ENCODE results near the gene HMGN3. TPM values are rescaled to one million over a fixed set of nuclear protein-coding genes. Genes with fewer than 3 reads are reported as not detected.
A peak's percentile ranks its signal among the peaks of the same experiment; 100 is the strongest.

The HMGN3 gene
- total RNA-seq, 1 donor: 13.4 TPM

- peak overlapping the region; percentile 99 for H3K4me2 ChIP-seq (ENCODE audit: insufficient read depth, low read length)
- peaks cover 18% of the 10 kb centered on the region for H3K79me2 ChIP-seq (ENCODE audit: insufficient read depth, low read length)
- no peaks in the 10 kb centered on the region for H3K36me3 ChIP-seq (ENCODE audit: insufficient read depth, low read length)
- no peak for TF ChIP-seq CTCF (IDR thresholded peaks at IDR 0.05; ENCODE audit: extremely low read depth, low read depth, low read length)
- peak; percentile 96 for DNase-seq (ENCODE audit: insufficient read length, low spot score, missing footprints)
- no peaks in the 10 kb centered on the region for H3K9me3 ChIP-seq (ENCODE audit: low read depth, low read length)
- H2AFZ ChIP-seq (ENCODE audit: low read length): peak overlapping the region; percentile 99
- peak overlapping the region; percentile 84 for H3K27ac ChIP-seq (ENCODE audit: low read depth, low read length)
- no peaks in the 10 kb centered on the region for H3K27me3 ChIP-seq (ENCODE audit: insufficient read depth, low read length)
- peak overlapping the region; percentile 98 for H3K4me3 ChIP-seq (ENCODE audit: insufficient read depth, low read length)
- no peaks in the 10 kb centered on the region for H4K20me1 ChIP-seq (ENCODE audit: insufficient read depth, low read length)
- no peaks in the 10 kb centered on the region for H3K4me1 ChIP-seq (ENCODE audit: insufficient read depth, low read length)
Observed at GRCh38 chr6:79233611-79234149, 802 bp downstream of the HMGN3 start.

- Histone ChIP-seq H4K20me1 (ENCODE audit: insufficient read depth, low read length) (no peaks in the 10 kb centered on the region), H3K4me1 (ENCODE audit: insufficient read depth, low read length) (no peaks in the 10 kb centered on the region), H3K36me3 (ENCODE audit: insufficient read depth, low read length) (no peaks in the 10 kb centered on the region), H3K27ac (ENCODE audit: low read depth, low read length) (peak overlapping the region; percentile 84), H3K27me3 (ENCODE audit: insufficient read depth, low read length) (no peaks in the 10 kb centered on the region), H3K4me2 (ENCODE audit: insufficient read depth, low read length) (peak overlapping the region; percentile 99), H2AFZ (ENCODE audit: low read length) (peak overlapping the region; percentile 99), H3K4me3 (ENCODE audit: insufficient read depth, low read length) (peak overlapping the region; percentile 98), H3K9me3 (ENCODE audit: low read depth, low read length) (no peaks in the 10 kb centered on the region), H3K79me2 (ENCODE audit: insufficient read depth, low read length) (peaks cover 22% of the 10 kb centered on the region)
- no peak for TF ChIP-seq CTCF (IDR thresholded peaks at IDR 0.05; ENCODE audit: extremely low read depth, low read depth, low read length)
- DNase-seq (ENCODE audit: insufficient read length, low spot score, missing footprints): no peak
Observed at GRCh38 chr6:79232696-79233462, 1.6 kb downstream of the HMGN3 start.

GRCh38 chr6:79231666-79232065 is 2.8 kb downstream of the HMGN3 start:
- Histone ChIP-seq H3K4me2 (ENCODE audit: insufficient read depth, low read length) (no peak overlapping the region), H3K27me3 (ENCODE audit: insufficient read depth, low read length) (no peaks in the 10 kb centered on the region), H3K4me3 (ENCODE audit: insufficient read depth, low read length) (no peak overlapping the region), H3K9me3 (ENCODE audit: low read depth, low read length) (no peaks in the 10 kb centered on the region), H2AFZ (ENCODE audit: low read length) (no peak overlapping the region), H3K27ac (ENCODE audit: low read depth, low read length) (no peak overlapping the region), H3K36me3 (ENCODE audit: insufficient read depth, low read length) (no peaks in the 10 kb centered on the region), H3K4me1 (ENCODE audit: insufficient read depth, low read length) (no peaks in the 10 kb centered on the region), H4K20me1 (ENCODE audit: insufficient read depth, low read length) (no peaks in the 10 kb centered on the region), H3K79me2 (ENCODE audit: insufficient read depth, low read length) (peaks cover 22% of the 10 kb centered on the region)
- no peak for DNase-seq (ENCODE audit: insufficient read length, low spot score, missing footprints)
- TF ChIP-seq CTCF (IDR thresholded peaks at IDR 0.05; ENCODE audit: extremely low read depth, low read depth, low read length): no peak

GRCh38 chr6:79231101-79231500 is 3.4 kb downstream of the HMGN3 start:
- H3K4me1 ChIP-seq (ENCODE audit: insufficient read depth, low read length): no peaks in the 10 kb centered on the region
- no peaks in the 10 kb centered on the region for H4K20me1 ChIP-seq (ENCODE audit: insufficient read depth, low read length)
- H3K4me3 ChIP-seq (ENCODE audit: insufficient read depth, low read length): no peak overlapping the region
- H3K79me2 ChIP-seq (ENCODE audit: insufficient read depth, low read length): peaks cover 22% of the 10 kb centered on the region
- no peak overlapping the region for H3K4me2 ChIP-seq (ENCODE audit: insufficient read depth, low read length)
- no peak for TF ChIP-seq CTCF (IDR thresholded peaks at IDR 0.05; ENCODE audit: extremely low read depth, low read depth, low read length)
- no peaks in the 10 kb centered on the region for H3K9me3 ChIP-seq (ENCODE audit: low read depth, low read length)
- no peak for DNase-seq (ENCODE audit: insufficient read length, low spot score, missing footprints)
- no peak overlapping the region for H3K27ac ChIP-seq (ENCODE audit: low read depth, low read length)
- H3K27me3 ChIP-seq (ENCODE audit: insufficient read depth, low read length): no peaks in the 10 kb centered on the region
- H3K36me3 ChIP-seq (ENCODE audit: insufficient read depth, low read length): no peaks in the 10 kb centered on the region
- H2AFZ ChIP-seq (ENCODE audit: low read length): no peak overlapping the region
